ENCODE measurements around the gene GPR62. TPM values are rescaled to one million over a fixed set of nuclear protein-coding genes. Genes with fewer than 3 reads are reported as not detected.

The GPR62 gene
- total RNA-seq, 1 experiment from 2014 or later = not detected

GRCh38 chr3:52006017-52006819 lies 51.0 kb downstream of the GPR62 start:
- BruUV-seq (replicated peaks) = no TSS peak
- no peaks in the 10 kb centered on the region for H3K9me3 ChIP-seq (ENCODE audit: control insufficient read depth, insufficient read depth, low read depth, low read length)
- CTCF ChIA-PET = no interaction called here
- TF ChIP-seq POLR2AphosphoS5 (IDR thresholded peaks at IDR 0.05; ENCODE audit: low read depth, low read length) = no peak
- no peak for TF ChIP-seq CTCF (IDR thresholded peaks at IDR 0.05)
- TF ChIP-seq REST (IDR thresholded peaks at IDR 0.05; ENCODE audit: insufficient read depth in 1 of 2, low read depth in 2 of 2, low read length in 1 of 2) = no peak
- no peak for TF ChIP-seq SIN3A (IDR thresholded peaks at IDR 0.05; ENCODE audit: borderline replicate concordance, insufficient read depth, low read depth, low read length)
- no peak for TF ChIP-seq TCF7L2 (IDR thresholded peaks at IDR 0.05; ENCODE audit: low read depth, low read length)
- H3K27ac ChIP-seq (ENCODE audit: low read length) = no peak overlapping the region
- ATAC-seq = no peak
- in situ Hi-C loops (cut with HindIII; ENCODE audit: low pct_unique_long_range_greater_than_20kb, low sequenced_read_pairs) (no loop called here), intact Hi-C loops (cut with micrococcal nuclease; ENCODE audit: unreplicated experiment) (loop anchor here (10.0 kb wide), 1 partner anchor 49 kb away; the partner anchor contains the start of gene DUSP7)
- POLR2A ChIA-PET = no interaction called here
- no peak overlapping the region for H3K4me3 ChIP-seq (ENCODE audit: low read depth in 2 of 2, low read length in 2 of 2)
- no peaks in the 10 kb centered on the region for H3K27me3 ChIP-seq (ENCODE audit: control insufficient read depth, insufficient read depth, low read length)
- DNase-seq (ENCODE audit: low read depth, low spot score) = no peak
- H3K36me3 ChIP-seq (ENCODE audit: control insufficient read depth, insufficient read depth, low read length) = no peaks in the 10 kb centered on the region
- no peaks in the 10 kb centered on the region; the same call in 1 of the 2 replicates for H3K4me1 ChIP-seq (ENCODE audit: control insufficient read depth, insufficient read depth, low read length)

GRCh38 chr3:52006820-52007133 lies 51.6 kb downstream of the GPR62 start:
- no TSS peak for BruUV-seq (replicated peaks)
- Histone ChIP-seq H3K4me1 (ENCODE audit: control insufficient read depth, insufficient read depth, low read length) (no peaks in the 10 kb centered on the region; the same call in 1 of the 2 replicates), H3K9me3 (ENCODE audit: control insufficient read depth, insufficient read depth, low read depth, low read length) (no peaks in the 10 kb centered on the region), H3K4me3 (ENCODE audit: low read depth in 2 of 2, low read length in 2 of 2) (no peak overlapping the region), H3K27me3 (ENCODE audit: control insufficient read depth, insufficient read depth, low read length) (no peaks in the 10 kb centered on the region), H3K36me3 (ENCODE audit: control insufficient read depth, insufficient read depth, low read length) (no peaks in the 10 kb centered on the region), H3K27ac (ENCODE audit: low read length) (no peak overlapping the region)
- ChIA-PET CTCF (no interaction called here), POLR2A (no interaction called here)
- TF ChIP-seq SIN3A (IDR thresholded peaks at IDR 0.05; ENCODE audit: borderline replicate concordance, insufficient read depth, low read depth, low read length) (no peak), REST (IDR thresholded peaks at IDR 0.05; ENCODE audit: insufficient read depth in 1 of 2, low read depth in 2 of 2, low read length in 1 of 2) (no peak), POLR2AphosphoS5 (IDR thresholded peaks at IDR 0.05; ENCODE audit: low read depth, low read length) (no peak), TCF7L2 (IDR thresholded peaks at IDR 0.05; ENCODE audit: low read depth, low read length) (no peak), CTCF (IDR thresholded peaks at IDR 0.05) (no peak)
- DNase-seq (ENCODE audit: low read depth, low spot score) (no peak), ATAC-seq (no peak)
- intact Hi-C loops (cut with micrococcal nuclease; ENCODE audit: unreplicated experiment) = loop anchor here (10.0 kb wide), 1 partner anchor 48 kb away; the partner anchor contains the start of gene DUSP7
- in situ Hi-C loops (cut with HindIII; ENCODE audit: low pct_unique_long_range_greater_than_20kb, low sequenced_read_pairs) = no loop called here

Measured in Panc1 (cell line).